NT2/D1 (cell line): Measurements from ENCODE around the gene SYT5.
A peak's percentile ranks its signal among the peaks of the same experiment; 100 is the strongest.

Experiments used
- DNase-seq: peaks from one replicate; pipeline ENCODE4 v3.0.0-alpha.2; 2011; ENCODE audit warnings: low read depth, low spot score
- H3K27me3 ChIP-seq: 2 replicates; pipeline ENCODE4 v1.6.0; 2011; ENCODE audit warnings: mild to moderate bottlenecking; ENCODE audit not compliant: insufficient read length, insufficient read depth
- H3K36me3 ChIP-seq: 2 replicates; pipeline ENCODE4 v1.6.1; 2011; ENCODE audit warnings: mild to moderate bottlenecking, low read length, mixed read lengths; ENCODE audit not compliant: insufficient read depth, insufficient read length
- H3K4me1 ChIP-seq: 2 replicates; pipeline ENCODE4 v1.5.1; 2011; ENCODE audit not compliant: insufficient read depth, insufficient read length
- H3K4me3 ChIP-seq: 2 replicates; pipeline ENCODE4 v1.5.1; 2011; ENCODE audit warnings: low read depth; ENCODE audit not compliant: insufficient read length
- H3K9ac ChIP-seq: 2 replicates; pipeline ENCODE4 v1.6.0; 2011; ENCODE audit warnings: low read depth; ENCODE audit not compliant: insufficient read length
- H3K9me3 ChIP-seq: 2 replicates; pipeline ENCODE4 v1.5.1; 2011; ENCODE audit warnings: mild to moderate bottlenecking, low read length; ENCODE audit not compliant: insufficient read depth
- SUZ12 ChIP-seq: IDR thresholded peaks from 2 replicates; pipeline ENCODE4 v1.6.1; 2011; ENCODE audit not compliant: insufficient read length, insufficient read depth; ENCODE audit errors: extremely low read depth
- YY1 ChIP-seq: IDR thresholded peaks from 2 replicates; pipeline ENCODE4 v1.6.1; 2011; ENCODE audit not compliant: insufficient read length, insufficient read depth
- ZNF274 ChIP-seq: IDR thresholded peaks from 2 replicates; pipeline ENCODE4 v1.6.1; 2011; ENCODE audit warnings: mild to moderate bottlenecking, low read depth, low read length

SYT5 gene

DNA sequence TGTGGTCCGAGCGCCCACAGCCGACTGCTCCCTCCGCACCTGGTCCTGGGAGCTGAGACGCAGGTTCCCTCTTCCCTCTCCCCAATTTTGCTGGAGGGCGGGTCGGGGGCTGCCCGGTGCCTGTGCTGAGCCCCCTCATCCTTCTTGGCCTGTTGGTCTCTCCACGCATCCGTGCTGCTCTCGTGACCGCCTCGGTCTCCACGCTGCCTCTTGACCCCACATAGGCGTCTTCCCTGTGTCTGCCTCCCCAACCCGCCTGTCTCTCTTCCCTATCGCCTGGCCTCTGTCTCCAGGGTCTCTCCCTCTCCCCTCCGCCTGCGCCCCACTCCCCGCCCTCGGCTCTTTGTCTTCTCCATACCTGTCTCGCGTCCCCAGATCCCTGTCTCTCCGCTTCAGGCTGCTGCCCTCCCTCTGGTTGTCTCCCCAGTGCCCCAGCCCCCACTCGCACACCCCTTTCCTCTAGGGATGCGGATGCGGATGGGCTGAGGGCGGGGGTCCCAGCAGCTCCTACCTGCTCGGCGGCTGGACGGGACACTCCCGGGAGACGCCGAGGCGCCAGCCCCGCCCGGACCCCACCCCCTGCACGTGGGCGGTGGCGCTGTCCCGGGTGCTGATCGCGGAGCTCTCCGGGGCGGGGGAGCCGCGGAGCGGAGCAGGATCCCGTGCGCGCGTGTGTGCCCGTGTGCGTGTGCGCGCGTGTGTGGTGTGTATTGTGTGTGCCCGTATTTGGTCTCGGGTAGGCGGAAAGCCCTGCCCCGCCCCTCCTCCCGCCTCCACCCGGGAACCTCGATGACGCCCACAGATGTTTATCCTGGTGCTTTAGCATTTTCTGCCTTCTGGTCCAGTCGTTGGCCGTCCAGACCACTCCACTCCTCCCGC lies at the start of gene SYT5:
TSS of gene SYT5 (minus strand) at position 684 of the 879 bp plus-strand sequence. CDS start 1,248 bp downstream, outside the sequence.
- peak within 1 kb of the TSS; percentile 37 for H3K4me3 ChIP-seq
- no peak for DNase-seq
- H3K36me3 ChIP-seq: no peaks in the 10 kb centered on the region
- no peaks in the 10 kb centered on the region for H3K9me3 ChIP-seq
- TF ChIP-seq YY1 (no peak), SUZ12 (no peak), ZNF274 (no peak)
- H3K4me1 ChIP-seq: peaks cover 6% of the 10 kb centered on the region
- peaks cover 35% of the 10 kb centered on the region for H3K27me3 ChIP-seq
- peak within 1 kb of the TSS; percentile 56 for H3K9ac ChIP-seq

DNA sequence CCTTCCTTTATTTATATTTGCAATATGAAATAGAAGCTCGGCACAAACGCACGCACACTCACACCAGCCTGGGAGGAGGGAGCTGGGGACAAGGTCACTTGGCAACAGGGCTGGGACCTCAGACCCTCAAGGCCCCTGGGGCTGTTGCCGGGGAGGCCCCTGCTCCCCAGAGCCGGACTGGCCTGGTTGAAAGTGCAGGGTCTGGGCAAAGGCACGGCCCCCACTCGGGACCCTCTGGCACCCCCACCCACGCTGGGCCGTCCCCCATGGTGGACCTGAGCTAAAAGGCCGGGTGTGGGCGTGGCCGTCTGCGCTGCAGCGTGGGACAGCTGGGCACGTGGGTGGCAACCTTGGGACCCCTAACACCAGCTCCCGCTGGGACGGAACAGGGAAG lies 49.7 kb upstream of the SYT5 start:
- Histone ChIP-seq H3K4me1 (no peaks in the 10 kb centered on the region), H3K9me3 (no peaks in the 10 kb centered on the region), H3K9ac (no peak overlapping the region), H3K36me3 (peaks cover 73% of the 10 kb centered on the region), H3K4me3 (no peak overlapping the region), H3K27me3 (no peaks in the 10 kb centered on the region)
- no peak for TF ChIP-seq YY1
- TF ChIP-seq ZNF274: no peak
- TF ChIP-seq SUZ12: no peak
- no peak for DNase-seq

- peaks cover 68% of the 10 kb centered on the region for H3K36me3 ChIP-seq
- DNase-seq: no peak
- no peaks in the 10 kb centered on the region for H3K9me3 ChIP-seq
- H3K9ac ChIP-seq: no peak overlapping the region
- no peaks in the 10 kb centered on the region for H3K4me1 ChIP-seq
- H3K27me3 ChIP-seq: no peaks in the 10 kb centered on the region
- H3K4me3 ChIP-seq: no peak overlapping the region
- TF ChIP-seq SUZ12 (no peak), ZNF274 (no peak), YY1 (no peak)
Measured at GRCh38 chr19:55229145-55229788, 49.2 kb upstream of the SYT5 start.

GRCh38 chr19:55228403-55229031 lies 48.4 kb upstream of the SYT5 start, which contains the start of gene TMEM86B:
TSS of gene TMEM86B (minus strand) at chr19:55228763. CDS start at chr19:55228741, 22 bp downstream.
- Histone ChIP-seq H3K4me3 (no peak within 1 kb of the TSS), H3K36me3 (peaks cover 72% of the 10 kb centered on the region), H3K9ac (no peak within 1 kb of the TSS), H3K9me3 (no peaks in the 10 kb centered on the region), H3K27me3 (no peaks in the 10 kb centered on the region), H3K4me1 (no peaks in the 10 kb centered on the region)
- no peak for DNase-seq
- no peak for TF ChIP-seq SUZ12
- TF ChIP-seq ZNF274: no peak
- TF ChIP-seq YY1: no peak

DNA sequence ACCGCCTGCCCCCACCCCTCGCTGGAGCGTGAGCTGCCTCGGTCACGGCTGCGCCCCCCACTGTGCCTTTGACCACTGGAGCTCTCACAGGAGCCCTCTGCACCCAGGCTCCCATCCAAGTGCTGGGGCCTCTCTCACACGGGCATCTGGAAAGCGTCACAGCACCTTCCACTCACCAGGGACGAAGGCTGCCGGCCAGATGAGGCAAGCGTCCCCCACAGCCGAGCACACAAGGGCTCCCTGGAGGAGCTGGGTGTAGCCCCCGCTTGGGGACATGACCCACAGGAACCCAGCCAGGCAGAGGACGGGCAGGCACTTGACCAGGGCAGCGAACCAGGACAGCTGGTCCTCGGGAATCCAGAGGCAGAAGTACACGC lies 47.9 kb upstream of the SYT5 start:
- Histone ChIP-seq H3K27me3 (no peaks in the 10 kb centered on the region), H3K36me3 (peaks cover 74% of the 10 kb centered on the region), H3K9me3 (no peaks in the 10 kb centered on the region), H3K4me1 (no peaks in the 10 kb centered on the region), H3K9ac (no peak overlapping the region), H3K4me3 (no peak overlapping the region)
- TF ChIP-seq ZNF274 (no peak), SUZ12 (no peak), YY1 (no peak)
- no peak for DNase-seq

DNA sequence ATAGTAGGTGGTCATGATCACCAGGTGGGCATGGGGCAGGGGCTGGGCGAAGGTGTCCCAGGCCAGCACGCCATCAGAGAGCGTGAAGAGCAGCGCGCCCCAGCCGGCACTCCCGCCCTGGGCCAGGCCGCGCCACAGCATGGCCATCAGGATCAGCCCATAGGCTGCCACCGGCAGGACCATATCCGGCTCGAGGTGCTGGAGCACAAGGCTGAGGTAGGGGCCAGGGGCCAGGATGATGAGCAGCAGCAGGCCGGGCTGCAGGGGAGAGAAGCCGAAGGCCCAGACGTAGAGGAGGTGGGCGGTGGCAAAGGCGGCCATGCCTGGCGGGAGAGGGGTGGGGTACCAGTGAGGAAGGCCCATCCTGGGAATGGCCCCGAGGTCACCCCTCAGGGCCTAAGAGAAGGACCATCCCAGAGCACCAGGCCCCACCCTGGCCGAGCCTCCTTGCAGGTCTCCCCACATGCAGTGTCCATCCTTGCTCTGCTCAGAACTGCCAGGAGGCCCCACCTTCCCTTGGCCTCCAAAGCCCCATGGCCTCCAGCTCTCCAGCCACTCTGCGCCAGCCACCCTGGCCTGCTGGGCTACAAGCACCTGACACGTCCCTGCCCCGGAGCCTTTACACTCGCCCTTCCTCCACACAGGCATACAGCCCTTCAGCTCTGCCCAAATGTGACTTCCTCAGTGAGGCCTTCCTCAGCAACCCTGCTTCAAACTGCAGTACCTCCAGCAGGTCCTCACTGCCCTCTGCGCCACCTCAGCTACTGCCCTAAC lies 47.3 kb upstream of the SYT5 start:
- Histone ChIP-seq H3K27me3 (no peaks in the 10 kb centered on the region), H3K4me1 (no peaks in the 10 kb centered on the region), H3K9ac (no peak overlapping the region), H3K4me3 (no peak overlapping the region), H3K9me3 (no peaks in the 10 kb centered on the region), H3K36me3 (peaks cover 72% of the 10 kb centered on the region)
- TF ChIP-seq SUZ12 (no peak), YY1 (no peak), ZNF274 (no peak)
- DNase-seq: no peak
